Activated CD8-positive, alpha-beta memory T cell treated with anti-CD3 and anti-CD28 coated beads, Interleukin-2, amount 50 U/mL, for 1 hour (primary cell): ENCODE measurements around the gene FCHSD2.

Experiments used
- DNase-seq: peaks from one replicate; pipeline ENCODE4 v3.0.0-alpha.2; 2020; ENCODE audit errors: extremely low read depth

FCHSD2 gene

GRCh38 chr11:73172992-73173656 is 31.0 kb upstream of the FCHSD2 start:
- no peak for DNase-seq

DNA sequence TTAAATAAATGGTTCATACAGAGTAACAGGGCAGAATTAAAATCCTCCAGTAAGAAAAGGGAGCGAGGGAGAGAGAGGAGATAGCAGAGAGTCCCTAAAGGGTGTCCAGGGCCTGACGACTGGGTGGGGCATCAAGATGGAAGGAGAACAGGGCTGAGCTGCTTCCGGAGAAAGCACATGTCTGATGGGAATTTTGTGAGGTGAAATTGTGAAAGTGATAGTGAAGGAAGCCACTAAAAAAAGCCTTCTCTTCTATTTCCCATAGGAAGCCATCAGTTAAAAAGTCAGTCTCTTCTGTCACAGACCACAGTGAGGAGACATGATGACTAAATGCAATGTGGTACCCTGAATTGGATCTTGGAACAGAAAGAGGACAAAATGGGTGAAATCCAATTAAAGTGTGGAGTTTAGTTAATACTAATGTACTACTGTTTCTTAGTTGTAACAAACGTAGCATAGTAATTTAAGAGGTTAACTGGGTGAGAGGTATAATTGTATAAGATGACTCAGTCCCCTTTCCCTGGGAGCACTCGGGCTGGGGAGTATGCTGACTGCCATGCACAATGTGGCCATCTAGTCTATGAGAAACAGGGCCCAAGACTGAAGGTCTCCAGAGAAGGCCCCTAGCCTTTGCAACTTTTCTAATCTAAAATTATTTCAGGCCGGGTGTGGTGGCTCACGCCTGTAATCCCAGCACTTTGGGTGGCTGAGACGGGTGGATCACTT is 29.5 kb upstream of the FCHSD2 start:
- no peak for DNase-seq

DNA sequence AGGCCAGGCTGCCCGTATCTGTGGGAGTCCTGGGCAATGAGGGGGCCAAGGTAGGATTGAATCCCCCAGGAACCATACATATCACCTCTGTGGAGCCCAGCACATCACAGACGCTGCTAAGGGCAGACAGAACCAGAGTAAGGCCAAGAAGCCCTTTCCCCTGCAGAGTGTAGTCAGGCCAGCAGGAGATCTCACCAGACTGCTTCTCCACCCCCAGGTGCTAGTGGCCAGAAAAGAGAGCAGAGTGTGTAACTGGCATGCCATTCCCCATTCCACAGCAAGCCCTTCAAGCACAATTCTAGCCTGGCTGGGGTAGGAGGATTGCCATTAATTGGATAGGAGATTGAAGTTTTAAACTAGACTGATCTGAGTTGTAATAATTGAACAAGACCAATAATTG is 28.0 kb upstream of the FCHSD2 start:
- DNase-seq, result no peak

DNA sequence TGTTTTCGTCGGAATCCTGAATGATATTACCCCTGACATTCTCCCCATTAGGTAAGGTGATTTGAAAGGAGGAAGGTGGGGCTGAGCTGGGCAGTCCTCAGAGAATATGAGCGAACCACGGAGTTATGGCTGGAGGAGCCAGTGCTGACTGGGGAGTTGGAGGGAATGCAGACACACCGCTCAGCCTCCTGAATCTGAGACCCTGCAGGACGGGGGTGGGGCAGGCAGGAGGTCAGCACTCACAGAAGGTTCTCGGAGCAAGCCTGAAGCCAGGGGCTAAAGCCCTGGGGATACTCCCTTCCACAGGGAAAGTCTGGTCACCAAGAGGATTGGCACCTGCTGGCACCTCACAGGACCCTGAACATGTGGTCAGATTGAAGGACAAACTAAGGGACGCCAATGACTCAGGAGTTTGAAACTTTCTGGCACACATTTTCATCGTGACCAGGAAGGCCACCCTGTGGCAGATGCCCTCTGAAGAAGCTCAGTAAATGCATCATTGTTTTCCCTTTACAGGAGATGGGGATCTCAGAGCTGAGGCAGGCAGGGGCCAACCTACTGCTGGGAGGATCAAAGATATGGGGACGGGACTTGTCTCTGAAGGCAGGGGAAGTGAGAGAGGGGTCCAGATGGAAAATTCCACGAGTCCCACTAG is 26.9 kb upstream of the FCHSD2 start:
- no peak for DNase-seq

DNA sequence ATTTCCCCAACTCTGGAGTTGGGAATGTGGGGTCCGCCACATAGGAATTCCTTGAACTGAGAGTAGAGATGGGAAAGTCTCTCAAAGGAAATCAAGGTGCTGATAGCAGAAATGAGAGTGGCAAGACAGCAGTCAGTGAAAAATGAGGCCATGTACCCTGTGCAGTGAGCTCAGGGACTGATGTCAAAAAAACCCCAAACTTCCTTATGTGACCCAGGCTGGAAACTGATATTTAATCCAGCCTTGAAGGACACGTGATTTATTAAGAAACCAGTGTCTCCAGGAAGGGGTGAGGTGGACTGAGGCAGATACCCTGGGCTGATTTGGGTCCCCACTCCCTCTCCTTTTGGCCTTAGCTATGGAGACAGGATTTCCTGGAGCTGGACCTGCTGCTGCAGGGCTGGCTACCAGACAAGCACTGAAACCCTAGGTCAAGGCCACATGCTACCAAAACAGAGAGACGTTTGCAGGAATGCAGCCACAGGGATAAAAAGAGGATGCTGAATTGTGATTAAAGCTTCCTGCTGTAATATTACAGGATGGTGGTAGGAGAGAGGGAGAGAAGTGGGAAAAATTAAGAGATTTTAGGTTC is 25.3 kb upstream of the FCHSD2 start:
- no peak for DNase-seq

DNA sequence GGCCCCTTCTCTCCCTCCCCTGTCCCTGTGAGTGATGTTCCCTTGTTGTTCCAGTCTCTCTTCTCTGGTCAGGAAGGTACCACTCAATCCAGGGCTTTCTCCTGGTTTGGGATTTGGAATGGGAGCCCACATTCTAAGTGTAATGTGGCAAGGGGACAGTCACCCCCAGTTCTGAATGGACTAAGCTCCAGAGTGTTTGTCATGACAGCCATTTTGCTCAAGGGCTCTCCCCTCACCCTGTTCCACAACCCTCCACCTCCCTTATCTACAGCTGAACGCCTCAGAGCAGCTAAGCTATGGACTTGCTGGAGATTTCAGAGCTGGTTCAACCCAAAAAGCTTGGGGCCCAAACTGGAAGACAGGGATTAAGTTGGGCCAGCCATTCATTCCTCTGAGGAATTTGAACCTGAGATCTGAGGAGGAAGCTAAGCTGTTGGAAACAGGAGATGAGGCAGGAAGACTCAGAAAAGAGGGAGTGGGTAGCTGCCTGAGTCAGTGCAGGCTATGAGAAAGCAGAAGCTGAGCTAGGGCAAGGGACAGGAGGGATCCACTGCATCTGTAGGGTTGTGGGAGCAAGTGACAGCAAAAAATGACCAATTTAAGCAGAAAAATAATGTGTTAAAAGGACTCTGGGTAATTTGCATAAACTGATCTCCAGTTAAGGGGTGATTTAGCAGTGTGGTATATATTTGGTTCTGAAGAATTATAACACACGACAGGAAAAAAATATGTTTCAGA is 22.9 kb upstream of the FCHSD2 start:
- no peak for DNase-seq

DNA sequence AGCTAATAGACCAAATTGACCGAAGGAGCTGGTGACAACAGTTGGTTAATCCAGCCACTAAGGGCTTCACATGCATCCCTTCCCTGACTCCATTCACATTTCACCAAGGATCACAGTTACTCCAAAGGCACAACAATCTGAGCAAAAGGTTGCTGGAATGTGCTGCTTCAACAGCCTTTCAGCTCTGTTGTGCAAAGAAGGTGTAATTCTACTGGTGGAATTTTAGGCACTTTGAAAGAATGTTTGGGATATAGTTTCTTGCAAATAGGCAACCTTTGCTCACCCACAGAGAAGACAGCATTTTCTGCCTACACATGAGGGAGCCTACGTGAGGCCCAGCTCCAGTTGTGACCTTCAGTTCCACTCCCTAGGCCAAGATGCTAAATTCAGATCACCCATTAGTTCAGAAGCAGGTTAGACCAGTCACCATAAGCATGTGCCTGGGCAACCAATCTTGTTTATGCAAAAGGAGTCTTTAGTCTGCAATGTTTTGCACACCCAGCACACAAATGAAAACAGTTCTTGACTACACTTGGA is 21.6 kb upstream of the FCHSD2 start:
- DNase-seq, result no peak

DNA sequence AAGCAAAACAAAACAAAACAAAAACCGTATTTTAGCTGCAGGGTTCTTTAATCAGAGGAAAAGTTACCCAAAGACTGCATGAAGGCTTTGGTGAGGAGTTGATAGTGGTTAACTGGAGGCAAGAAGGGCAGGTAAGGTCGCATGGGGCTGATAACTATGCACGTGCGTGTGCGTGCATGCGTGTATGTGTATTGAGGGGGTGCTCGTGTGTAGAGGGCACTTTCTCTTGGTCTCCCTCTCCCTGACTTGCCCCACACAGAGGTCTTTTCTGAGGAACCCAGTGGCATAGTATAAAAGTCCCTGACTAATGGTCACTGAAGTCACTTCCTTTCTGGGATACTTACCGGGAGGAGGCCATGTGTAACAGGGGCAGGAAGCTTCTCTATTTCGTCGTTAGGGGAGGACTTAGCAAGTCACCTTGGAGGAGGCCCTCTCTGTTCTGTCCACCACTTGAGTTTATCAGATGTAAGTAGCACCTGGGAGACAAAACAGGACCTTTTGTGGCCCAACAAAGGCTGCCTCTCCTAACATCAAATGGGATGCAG is 20.1 kb upstream of the FCHSD2 start:
- DNase-seq, result no peak

GRCh38 chr11:73160005-73160760 is 18.1 kb upstream of the FCHSD2 start:
- no peak for DNase-seq

DNA sequence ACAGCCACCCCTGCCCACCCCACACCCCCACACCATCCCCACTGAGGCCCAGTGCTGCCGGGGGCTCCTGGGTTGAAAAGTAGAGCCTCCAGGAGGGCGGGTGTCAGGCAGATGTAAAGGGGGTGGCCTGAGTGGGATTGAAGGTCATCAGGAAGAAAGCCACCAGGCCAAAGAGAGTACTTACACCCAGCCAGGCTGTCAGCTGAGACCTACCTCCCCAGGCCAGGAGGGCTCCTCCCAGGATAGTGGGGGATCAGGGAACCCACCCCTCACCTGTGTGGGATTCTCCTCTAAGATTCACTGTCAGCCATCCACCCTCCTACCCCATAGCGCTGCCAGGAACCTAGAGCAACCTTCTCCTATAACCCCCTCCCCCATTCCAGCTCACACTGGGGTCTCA is 17.2 kb upstream of the FCHSD2 start:
- DNase-seq, result no peak

DNA sequence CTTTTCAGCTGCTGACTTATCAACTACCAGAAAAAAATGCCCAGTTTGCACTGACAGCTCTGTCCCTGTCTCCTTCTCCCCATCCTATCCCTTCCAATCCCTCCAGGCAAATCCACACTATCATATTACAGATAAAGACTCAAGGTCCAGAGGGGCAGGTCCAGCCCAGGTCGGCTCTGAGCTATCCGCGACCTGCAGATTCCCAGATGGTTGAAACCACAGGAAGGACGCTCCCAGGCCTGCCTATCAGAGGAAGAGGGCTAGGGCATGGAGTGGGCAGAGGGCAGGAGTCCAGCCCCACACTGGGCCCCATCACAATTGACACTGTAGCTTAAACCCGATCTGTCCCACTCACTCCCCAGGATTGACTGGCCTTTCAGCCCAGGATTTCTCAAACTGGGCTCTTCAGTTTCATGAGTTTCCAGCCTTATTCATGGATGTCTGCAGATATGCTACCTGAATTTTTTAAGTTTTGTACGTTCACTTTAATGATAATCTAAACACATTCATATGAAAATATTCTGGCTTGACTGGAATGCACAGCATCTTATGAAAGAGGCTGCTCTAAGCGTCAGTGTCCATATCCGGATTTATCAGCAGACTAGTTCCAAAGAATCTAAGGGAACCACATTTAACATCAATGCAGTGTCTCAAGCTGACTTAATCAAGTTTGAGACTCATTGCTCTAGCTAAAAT is 16.4 kb upstream of the FCHSD2 start:
- DNase-seq, result no peak

GRCh38 chr11:73157101-73158010 is 15.2 kb upstream of the FCHSD2 start:
- DNase-seq, result no peak

DNA sequence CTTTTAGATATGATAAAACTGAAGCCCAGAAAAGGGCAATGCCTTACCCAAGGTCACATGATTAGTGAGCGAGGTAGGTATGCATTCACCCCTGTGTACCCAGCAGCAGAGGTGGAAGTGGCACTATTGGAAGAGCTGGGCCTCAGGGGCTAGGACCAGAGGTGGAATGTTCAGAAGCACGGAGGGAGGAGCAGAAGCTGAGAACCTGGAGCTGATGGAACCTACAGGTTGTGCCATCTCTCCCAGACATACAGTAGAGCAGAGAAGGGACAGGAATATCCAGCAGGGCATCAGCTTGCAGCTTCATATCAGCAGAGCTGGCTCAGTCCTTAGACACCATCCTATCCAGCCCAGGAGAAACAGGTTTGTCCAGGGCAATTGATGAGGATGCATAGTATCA is 14.6 kb upstream of the FCHSD2 start:
- DNase-seq, result no peak

- no peak for DNase-seq
Observed at GRCh38 chr11:73156114-73156513, 14.0 kb upstream of the FCHSD2 start.

GRCh38 chr11:73155102-73155501 is 13.0 kb upstream of the FCHSD2 start:
- no peak for DNase-seq

DNA sequence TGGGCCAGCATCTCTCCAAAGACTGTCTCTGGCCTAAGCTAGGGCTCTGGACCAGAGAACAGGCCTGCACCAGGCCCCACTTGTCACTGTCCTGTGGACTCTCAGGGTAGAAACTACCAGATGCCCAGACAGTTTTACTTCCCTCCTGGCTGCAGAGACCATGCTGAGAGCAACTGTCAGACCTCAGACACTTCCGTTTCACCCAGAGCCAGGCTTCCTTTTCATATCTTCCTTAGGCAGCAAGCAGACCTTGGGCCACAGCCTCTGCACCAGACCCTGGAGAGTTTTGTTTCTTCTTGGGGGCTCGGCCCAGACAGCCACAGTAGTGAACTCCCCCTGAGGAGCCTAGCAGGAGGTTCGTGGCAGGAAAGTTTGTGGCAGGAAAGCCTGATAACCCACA is 12.1 kb upstream of the FCHSD2 start:
- DNase-seq, result no peak

DNA sequence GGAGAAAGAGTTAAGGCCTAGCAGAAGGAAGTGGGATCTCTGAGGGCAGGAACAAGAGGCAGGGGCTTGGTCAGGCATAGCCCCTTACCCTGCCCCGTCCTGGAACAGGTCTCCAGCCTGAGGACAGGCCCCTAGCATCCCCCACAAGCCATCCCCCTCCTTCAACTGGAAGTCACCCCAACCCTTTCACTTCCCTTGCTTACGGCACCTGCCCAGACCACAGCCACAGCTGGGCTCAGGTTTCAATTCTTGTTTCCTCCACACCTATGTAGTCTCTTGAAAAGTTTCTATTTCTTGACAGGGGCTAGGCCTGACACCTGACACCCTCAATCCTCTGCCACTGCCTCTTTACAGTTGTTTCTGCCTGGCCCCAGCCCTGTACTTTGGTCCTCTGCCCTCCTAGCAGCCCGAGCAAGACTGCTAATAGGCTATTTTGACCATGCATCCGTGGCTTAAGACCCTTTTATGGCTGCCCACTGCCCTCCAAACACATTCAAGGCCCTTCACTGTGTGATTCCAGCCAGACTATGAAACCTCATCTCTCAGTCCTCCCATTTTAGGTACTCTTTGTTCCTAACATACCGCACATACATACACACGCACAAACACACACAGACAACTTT is 10.9 kb upstream of the FCHSD2 start:
- DNase-seq, result no peak

GRCh38 chr11:73152086-73152853 is 10.2 kb upstream of the FCHSD2 start:
- DNase-seq, result no peak
